Suprapubic skin (tissue), 4 donors: ENCODE data around the gene MAP3K13. TPM values are rescaled to one million over a fixed set of nuclear protein-coding genes. Genes with fewer than 3 reads are reported as not detected.

Experiments
- DNase-seq, 2 donors: peaks; one replicate each; pipeline ENCODE4 v3.0.0-alpha.2; 2019; ENCODE audit warnings: low spot score in 2 of 2
- H3K27ac ChIP-seq: fragments of 200-600 bp; sonication (generic); one replicate; pipeline ENCODE4 v1.5.1; 2019
- H3K27me3 ChIP-seq: fragments of 200-600 bp; sonication (generic); one replicate; pipeline ENCODE4 v1.5.1; 2019
- H3K36me3 ChIP-seq: fragments of 200-600 bp; sonication (generic); one replicate; pipeline ENCODE4 v1.5.1; 2019
- H3K4me1 ChIP-seq: fragments of 200-600 bp; sonication (generic); one replicate; pipeline ENCODE4 v1.5.1; 2019
- H3K4me3 ChIP-seq: fragments of 200-600 bp; sonication (generic); one replicate; pipeline ENCODE4 v1.5.1; 2019; ENCODE audit warnings: mild to moderate bottlenecking
- H3K9me3 ChIP-seq: fragments of 200-600 bp; sonication (generic); one replicate; pipeline ENCODE4 v1.5.1; 2019
- CTCF ChIP-seq, 2 donors: fragments of 200-600 bp in 1 of 2; fragments of 450-650 bp in 1 of 2; sonication (generic) in 1 of 2; IDR thresholded peaks; one replicate each; pipeline ENCODE4 v1.5.1; 2016 to 2019; ENCODE audit warnings: antibody characterized with exemption in 2 of 2, mild to moderate bottlenecking in 1 of 2, moderate library complexity in 1 of 2
- EP300 ChIP-seq: sonication (generic); formaldehyde crosslinking; IDR thresholded peaks from one replicate; pipeline ENCODE4 v1.6.1; 2017; ENCODE audit warnings: antibody characterized with exemption
- POLR2A ChIP-seq, 2 donors: fragments of 450-650 bp; IDR thresholded peaks; one replicate each; pipeline ENCODE4 v1.6.1; 2017; ENCODE audit warnings: antibody characterized with exemption in 2 of 2, mild to moderate bottlenecking in 2 of 2, moderate library complexity in 2 of 2
- POLR2AphosphoS5 ChIP-seq, 3 donors: sonication (generic); formaldehyde crosslinking; IDR thresholded peaks; one replicate each; pipeline ENCODE4 v1.6.1; 2017; ENCODE audit warnings: antibody characterized with exemption in 3 of 3
- WGBS: methylation state at CpG from one replicate; pipeline ENCODE4 v1.1.5; 2018; 5-methylcytosine and 5-hydroxymethylcytosine counted together
- total RNA-seq, 4 donors: library from RNA; depleted of rRNA; stranded (reverse); fragments of >200 nt; gene quantifications; one replicate each; pipeline ENCODE4 v1.1.0, GENCODE V29; 2016

MAP3K13 gene
- total RNA-seq, 4 donors from 2014 or later, result 18.0 to 19.6 (median 18.6) TPM

GRCh38 chr3:185402561-185402960 is 39.6 kb downstream of the MAP3K13 start:
- Histone ChIP-seq H3K36me3 (no peaks in the 10 kb centered on the region), H3K4me1 (peaks cover 7% of the 10 kb centered on the region), H3K27ac (no peak overlapping the region), H3K9me3 (no peaks in the 10 kb centered on the region), H3K4me3 (no peak overlapping the region), H3K27me3 (no peaks in the 10 kb centered on the region)
- no peak for TF ChIP-seq EP300
- no peak for TF ChIP-seq POLR2AphosphoS5 (IDR thresholded peaks at IDR 0.05)
- no peak for TF ChIP-seq CTCF (IDR thresholded peaks at IDR 0.05)
- no peak for TF ChIP-seq POLR2A (IDR thresholded peaks at IDR 0.05)
- WGBS, result 37% methylated on average over 5 of the region's 5 CpGs
- no peak for DNase-seq

- no peak overlapping the region for H3K27ac ChIP-seq
- TF ChIP-seq CTCF (IDR thresholded peaks at IDR 0.05) (no peak), POLR2A (IDR thresholded peaks at IDR 0.05) (no peak), EP300 (no peak), POLR2AphosphoS5 (IDR thresholded peaks at IDR 0.05) (no peak)
- H3K4me3 ChIP-seq, result no peak overlapping the region
- 67% methylated on average over 3 of the region's 3 CpGs for WGBS
- no peaks in the 10 kb centered on the region for H3K9me3 ChIP-seq
- peaks cover 7% of the 10 kb centered on the region for H3K4me1 ChIP-seq
- H3K27me3 ChIP-seq, result no peaks in the 10 kb centered on the region
- DNase-seq, result no peak
- no peaks in the 10 kb centered on the region for H3K36me3 ChIP-seq
These were observed 40.1 kb downstream of the MAP3K13 start for GRCh38 chr3:185403002-185403401.

DNA sequence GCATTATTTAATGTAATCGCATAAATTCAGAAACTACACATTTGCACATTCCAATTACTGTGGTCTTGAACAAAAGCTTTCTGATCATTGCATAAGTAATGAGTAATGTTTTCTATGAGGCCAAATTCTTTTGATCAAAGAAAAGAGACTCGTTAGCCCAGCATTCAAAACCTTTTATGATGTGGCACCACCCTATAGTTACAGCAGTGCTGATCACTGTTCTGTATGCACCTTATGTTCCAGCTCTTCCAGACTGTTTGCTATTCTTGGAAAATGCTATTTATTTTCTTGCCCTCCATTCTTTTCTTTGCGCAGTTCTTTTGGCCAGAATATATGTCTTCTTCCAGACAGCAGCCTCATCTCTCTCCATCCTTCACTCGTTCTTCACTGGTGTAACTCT is 42.3 kb downstream of the MAP3K13 start:
- no peak overlapping the region for H3K4me3 ChIP-seq
- H3K27ac ChIP-seq, result no peak overlapping the region
- no peaks in the 10 kb centered on the region for H3K36me3 ChIP-seq
- DNase-seq, result no peak
- no peak for TF ChIP-seq POLR2AphosphoS5 (IDR thresholded peaks at IDR 0.05)
- TF ChIP-seq CTCF (IDR thresholded peaks at IDR 0.05), result no peak
- no peak for TF ChIP-seq POLR2A (IDR thresholded peaks at IDR 0.05)
- TF ChIP-seq EP300, result no peak
- peaks cover 7% of the 10 kb centered on the region for H3K4me1 ChIP-seq
- no peaks in the 10 kb centered on the region for H3K9me3 ChIP-seq
- 83% methylated on average over 4 of the region's 4 CpGs for WGBS
- H3K27me3 ChIP-seq, result no peaks in the 10 kb centered on the region

DNA sequence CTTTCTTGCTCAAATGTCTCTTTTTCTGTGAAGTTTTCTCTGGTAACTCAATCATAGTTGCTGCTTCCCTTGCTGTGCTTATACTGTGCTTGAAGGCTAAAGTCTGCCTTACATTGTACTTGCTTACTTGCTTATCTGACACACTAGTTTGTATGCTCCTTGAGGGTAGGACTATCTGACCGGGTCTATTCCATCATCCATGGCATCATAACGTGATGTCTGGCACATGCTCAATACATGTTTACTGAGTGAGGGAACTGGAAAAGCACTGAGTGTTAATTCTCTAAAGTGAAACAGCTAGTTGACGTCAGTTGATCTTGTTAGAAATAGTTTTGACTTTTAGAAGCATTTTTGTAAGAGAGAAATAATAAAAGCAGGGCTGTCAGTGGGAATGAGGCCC is 42.7 kb downstream of the MAP3K13 start:
- 75% methylated on average over 3 of the region's 3 CpGs for WGBS
- H3K27ac ChIP-seq, result no peak overlapping the region
- TF ChIP-seq POLR2A (IDR thresholded peaks at IDR 0.05), result no peak
- no peak for TF ChIP-seq EP300
- TF ChIP-seq POLR2AphosphoS5 (IDR thresholded peaks at IDR 0.05), result no peak
- no peak for TF ChIP-seq CTCF (IDR thresholded peaks at IDR 0.05)

DNA sequence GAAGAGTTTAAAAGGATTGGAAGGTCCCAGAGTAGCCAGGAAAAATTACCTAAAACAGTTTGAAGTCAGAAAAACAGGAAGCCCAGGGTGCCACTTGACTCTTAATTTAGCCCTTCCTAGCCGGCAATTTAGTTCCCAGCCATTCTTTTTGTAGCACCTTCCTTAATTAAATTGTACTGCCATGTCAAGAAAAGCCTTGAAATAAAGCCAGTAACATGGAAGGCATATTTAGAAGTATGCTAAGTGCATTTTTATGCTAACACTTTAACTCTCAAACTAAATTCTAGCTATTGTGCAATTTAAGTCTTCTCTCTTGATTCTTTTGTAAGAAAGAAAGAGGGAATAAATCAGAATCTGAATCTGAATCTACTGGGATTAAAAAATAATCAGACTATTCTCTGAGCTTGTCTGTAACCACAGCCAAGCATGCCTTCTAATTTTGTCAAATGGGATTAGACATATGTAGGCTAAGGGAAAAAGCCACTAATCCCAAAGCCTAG is 43.2 kb downstream of the MAP3K13 start:
- no peaks in the 10 kb centered on the region for H3K36me3 ChIP-seq
- H3K27ac ChIP-seq, result no peak overlapping the region
- H3K4me3 ChIP-seq, result no peak overlapping the region
- no peaks in the 10 kb centered on the region for H3K27me3 ChIP-seq
- TF ChIP-seq CTCF (IDR thresholded peaks at IDR 0.05) (no peak), POLR2A (IDR thresholded peaks at IDR 0.05) (no peak), EP300 (no peak), POLR2AphosphoS5 (IDR thresholded peaks at IDR 0.05) (no peak)
- peaks cover 7% of the 10 kb centered on the region for H3K4me1 ChIP-seq
- 57% methylated on average over 1 of the region's 1 CpG for WGBS
- no peak for DNase-seq
- H3K9me3 ChIP-seq, result no peaks in the 10 kb centered on the region

More for the DNA sequence above, 42.7 kb downstream of the MAP3K13 start:
- Histone ChIP-seq H3K4me1 (peaks cover 7% of the 10 kb centered on the region), H3K9me3 (no peaks in the 10 kb centered on the region), H3K36me3 (no peaks in the 10 kb centered on the region), H3K27me3 (no peaks in the 10 kb centered on the region), H3K4me3 (no peak overlapping the region)
- no peak for DNase-seq
